HG02798 (cell line): ENCODE results near the gene CEP128.

Experiments used
- ATAC-seq: cut with Tn5 transposase; IDR thresholded peaks from one replicate; pipeline ENCODE4 v1.9.1; 2021; ENCODE audit warnings: mild to moderate bottlenecking; ENCODE audit not compliant: unreplicated experiment, poor library complexity

The CEP128 gene

GRCh38 chr14:80906336-80906735 lies 35.2 kb downstream of the CEP128 start:
- no peak for ATAC-seq

DNA sequence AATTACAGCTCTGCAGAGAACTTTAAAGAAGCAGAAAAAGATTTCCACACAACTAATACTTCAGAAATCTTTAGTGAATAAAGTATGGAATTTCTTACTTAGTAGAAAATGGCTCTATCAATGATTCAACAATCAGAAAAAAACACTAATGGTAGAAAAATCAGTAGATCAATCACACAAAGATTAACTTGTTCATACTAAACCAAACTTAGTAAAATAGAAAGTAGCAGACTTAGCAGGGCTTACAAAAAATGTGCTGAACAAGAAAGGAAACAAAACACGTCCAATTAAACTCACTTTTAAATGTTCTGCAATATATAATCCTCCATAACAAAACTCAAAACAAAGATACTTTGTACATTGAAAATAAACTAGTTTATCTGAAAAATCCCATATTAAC lies 38.9 kb downstream of the CEP128 start:
- no peak for ATAC-seq

DNA sequence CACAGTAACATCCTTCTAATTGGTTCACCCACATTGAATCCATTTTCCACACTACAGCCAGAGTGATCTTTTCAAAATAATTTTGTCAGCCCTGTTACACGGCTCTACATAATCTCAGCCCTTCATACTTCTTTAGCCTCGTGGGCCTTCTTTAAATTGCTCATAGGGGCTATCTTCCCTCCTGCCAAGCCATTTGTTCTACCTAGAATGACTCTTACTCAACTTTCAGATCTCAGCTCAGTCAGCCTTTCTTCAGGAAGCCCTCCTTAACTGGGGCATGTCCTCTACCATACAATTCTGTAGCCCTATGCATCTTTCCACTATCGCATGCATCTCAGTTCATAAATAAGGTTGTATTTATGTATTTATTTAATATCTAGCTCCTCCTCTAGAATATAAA lies 39.7 kb downstream of the CEP128 start:
- no peak for ATAC-seq

DNA sequence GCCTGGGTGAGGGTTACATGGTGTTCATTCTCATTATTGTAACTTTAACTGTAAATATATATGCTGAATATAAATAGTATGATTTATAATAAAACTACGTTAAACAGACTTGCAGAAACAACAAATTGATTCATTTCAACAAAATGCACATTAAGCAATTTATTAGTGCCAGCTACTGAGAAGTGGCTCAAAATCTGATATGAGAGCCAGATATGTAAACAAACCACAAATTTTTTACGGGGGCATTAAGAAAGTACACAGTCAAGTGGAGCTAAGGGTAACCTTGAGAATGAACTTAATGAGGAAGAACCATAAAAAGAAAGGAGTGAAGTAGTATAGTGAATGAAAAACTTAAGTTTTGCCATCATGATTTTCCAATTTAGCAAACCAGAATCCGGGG lies 40.3 kb downstream of the CEP128 start:
- no peak for ATAC-seq

GRCh38 chr14:80872645-80873044 lies 68.9 kb downstream of the CEP128 start:
- no peak for ATAC-seq

GRCh38 chr14:80868260-80868659 lies 73.3 kb downstream of the CEP128 start:
- no peak for ATAC-seq

GRCh38 chr14:80867798-80868197 lies 73.7 kb downstream of the CEP128 start:
- ATAC-seq: no peak

DNA sequence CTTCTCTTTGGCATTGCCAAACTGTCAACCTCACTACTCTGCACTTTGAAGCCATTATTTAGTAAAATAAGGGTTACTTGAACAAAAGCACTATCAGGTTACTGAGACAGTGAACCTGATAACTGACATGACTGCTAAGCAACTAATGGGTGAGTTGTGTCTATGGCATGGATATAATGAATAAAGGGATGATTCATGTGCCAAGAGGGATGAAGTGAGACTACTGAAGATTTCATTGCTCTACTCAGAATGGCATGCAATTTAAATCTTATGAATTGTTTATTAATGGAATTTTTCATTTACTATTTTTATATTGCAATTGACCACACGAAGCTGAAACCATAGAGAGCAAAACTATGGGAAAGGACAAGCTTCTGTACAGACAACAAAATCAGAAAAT lies 74.4 kb downstream of the CEP128 start:
- ATAC-seq: no peak

- no peak for ATAC-seq
Observed at GRCh38 chr14:80865565-80865964, 76.0 kb downstream of the CEP128 start.

DNA sequence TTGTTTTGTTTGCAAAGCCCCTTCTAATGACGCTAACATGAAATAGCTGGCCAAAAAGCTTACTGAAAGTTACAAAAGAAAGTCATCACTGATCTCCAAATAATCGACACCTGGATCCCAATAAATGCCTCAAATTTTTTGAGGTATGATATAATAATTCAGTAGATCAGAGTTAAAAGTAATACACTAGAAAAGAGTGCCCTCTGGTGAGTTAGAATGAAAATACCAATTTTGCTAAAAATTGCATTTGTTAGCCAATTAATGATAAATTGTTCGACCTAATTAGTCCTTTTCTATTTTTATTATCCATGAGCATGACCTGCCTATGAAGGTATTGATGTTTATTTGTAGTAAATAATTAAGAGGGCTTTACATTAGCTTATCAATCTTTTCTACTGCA lies 78.6 kb downstream of the CEP128 start:
- no peak for ATAC-seq

GRCh38 chr14:80862541-80862940 lies 79.0 kb downstream of the CEP128 start:
- ATAC-seq: no peak

DNA sequence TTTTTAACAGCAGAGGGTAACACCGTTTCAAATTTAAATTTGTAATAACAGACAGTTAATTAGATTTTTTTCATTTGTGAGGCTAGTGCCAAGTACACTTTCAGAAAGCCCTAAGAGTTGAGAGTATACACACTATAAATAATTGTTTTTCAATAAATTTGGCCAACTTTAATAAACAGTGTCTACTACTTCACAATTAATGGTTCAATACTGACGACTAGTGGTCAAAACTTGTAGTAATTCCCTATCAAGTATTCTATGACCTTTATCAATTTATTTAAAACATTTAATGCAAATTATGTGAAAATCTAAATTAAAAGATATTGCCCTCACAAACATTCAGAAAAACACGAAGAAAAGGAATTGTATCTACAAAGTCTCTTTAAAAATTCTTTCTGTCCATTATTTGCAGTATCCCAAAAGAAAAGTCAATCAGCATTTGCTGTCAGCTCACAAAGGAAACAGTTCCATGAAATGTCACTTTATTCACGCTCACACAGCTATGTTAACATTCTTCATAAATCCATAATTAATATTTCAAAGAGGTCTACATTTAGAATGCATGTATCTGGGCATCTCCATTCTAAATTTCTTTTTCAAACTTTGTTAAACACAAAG lies 91.2 kb downstream of the CEP128 start:
- peak; percentile 62 for ATAC-seq

- no peak for ATAC-seq
Observed at GRCh38 chr14:80847070-80847469, 94.5 kb downstream of the CEP128 start.

GRCh38 chr14:80845856-80846255 lies 95.7 kb downstream of the CEP128 start:
- no peak for ATAC-seq

DNA sequence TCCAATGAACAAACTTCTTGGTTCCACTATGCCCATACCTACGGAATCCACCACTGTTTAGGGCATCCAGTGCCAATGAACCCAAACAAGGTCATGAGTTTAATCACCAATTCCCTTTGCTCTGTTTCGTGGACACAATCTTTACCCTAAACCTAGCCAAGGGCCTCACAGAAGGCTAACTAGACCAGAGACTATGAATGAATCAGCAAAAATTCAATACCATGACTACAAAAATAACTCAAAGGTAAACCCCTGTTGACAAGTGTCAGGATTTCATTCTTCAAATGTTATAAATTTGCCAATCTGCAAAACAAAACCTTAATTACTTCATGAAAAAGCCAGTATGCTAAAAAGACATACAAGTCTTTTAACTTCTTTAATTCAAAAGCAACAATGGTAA lies 96.7 kb downstream of the CEP128 start:
- ATAC-seq: no peak

GRCh38 chr14:80839743-80840142 lies 101.8 kb downstream of the CEP128 start:
- no peak for ATAC-seq

- ATAC-seq: no peak
Observed at GRCh38 chr14:80809663-80810062, 131.9 kb downstream of the CEP128 start.

DNA sequence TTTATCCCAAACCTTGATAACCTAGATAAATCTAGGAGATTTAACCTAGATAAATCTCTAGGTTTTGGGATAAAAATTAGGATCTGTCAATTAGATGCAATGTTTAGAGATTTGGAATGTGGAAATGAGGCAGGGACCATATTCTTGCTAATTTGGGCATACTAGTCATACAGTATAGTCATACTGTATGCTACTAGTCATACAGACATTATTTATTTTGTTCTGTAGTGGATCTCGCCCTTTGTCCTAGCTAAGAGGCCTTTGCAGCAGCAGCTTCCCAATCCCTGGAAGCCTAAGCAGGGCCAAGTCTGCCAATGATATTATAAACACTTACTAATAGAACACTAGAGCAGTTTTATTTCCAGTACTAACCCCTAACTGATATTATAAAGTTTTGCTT lies 136.4 kb downstream of the CEP128 start:
- ATAC-seq: no peak

DNA sequence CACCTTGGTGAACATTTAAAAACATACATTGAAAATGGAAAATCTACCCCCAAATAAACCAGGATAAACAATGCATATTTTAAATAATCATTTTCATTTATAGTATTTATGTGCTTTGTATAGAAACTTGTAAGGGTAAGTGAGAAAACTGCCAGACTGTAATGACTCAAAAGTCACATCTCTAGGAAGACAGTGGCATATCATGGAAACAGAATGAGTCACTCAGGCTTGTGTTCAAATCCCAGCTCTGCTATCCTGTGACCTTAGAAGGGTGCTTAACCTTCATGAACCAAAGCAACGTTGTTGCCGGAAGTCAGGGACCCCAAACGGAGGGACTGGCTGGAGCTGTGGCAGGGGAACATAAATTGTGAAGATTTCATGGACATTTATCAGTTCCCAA lies 142.7 kb downstream of the CEP128 start:
- ATAC-seq: no peak

- no peak for ATAC-seq
Observed at GRCh38 chr14:80798211-80798610, 143.3 kb downstream of the CEP128 start.

DNA sequence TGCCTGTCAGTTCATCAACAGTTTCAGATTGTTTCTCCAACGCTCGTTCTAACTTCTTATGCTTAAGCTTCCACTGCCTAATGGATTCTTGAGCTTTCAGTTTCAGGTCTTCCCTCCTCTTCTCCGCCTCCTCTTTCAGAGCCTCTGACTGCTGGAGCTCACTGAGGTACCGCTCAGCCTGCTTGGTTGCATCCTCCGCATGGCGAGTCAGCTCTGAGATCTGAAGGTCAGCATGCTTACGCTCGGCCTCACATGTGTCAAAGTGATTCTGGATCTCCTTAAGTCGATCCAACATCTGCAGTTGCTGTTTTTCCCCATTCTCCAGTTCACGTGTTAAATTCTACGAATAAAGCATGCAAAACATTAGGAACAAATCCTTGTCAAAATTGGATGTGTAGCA lies 148.8 kb downstream of the CEP128 start:
- ATAC-seq: no peak

GRCh38 chr14:80787876-80788275 lies 153.7 kb downstream of the CEP128 start:
- no peak for ATAC-seq

- no peak for ATAC-seq
Observed at GRCh38 chr14:80784820-80785219, 156.7 kb downstream of the CEP128 start.
